Spleen (tissue), 7 donors: ENCODE results near the gene NSL1.

Experiments
- POLR2A ChIP-seq, 3 donors: fragments of 450-650 bp; IDR thresholded peaks; one replicate each; pipeline ENCODE4 v1.5.1; 2017; ENCODE audit warnings: antibody characterized with exemption in 3 of 3, mild to moderate bottlenecking in 1 of 3
- POLR2AphosphoS5 ChIP-seq, 3 donors: sonication (generic); formaldehyde crosslinking; IDR thresholded peaks; one replicate each; pipeline ENCODE4 v1.5.1; 2017; ENCODE audit warnings: antibody characterized with exemption in 3 of 3
- TF ChIP-seq, protein P1 (sequence below), 11 experiments: fragments of 200-600 bp in 7 of 11; fragments of 450-650 bp in 4 of 11; sonication (generic) in 4 of 11; IDR thresholded peaks in 8 of 11; conservative IDR thresholded peaks in 3 of 11; 1 replicate in 7 of 11; 2 replicates in 4 of 11; pipeline versions ENCODE4 v1.4.0 to v1.8.0; 2016 to 2021; ENCODE audit warnings: antibody characterized with exemption in 11 of 11, inconsistent platforms in 4 of 11, mild to moderate bottlenecking in 1 of 11
- donor health status: DM: no; HTN: no; CAD: no; lungs with moderate emphysema.
- donor health status: DM: no; HTN: no; CAD: no.
- donor health status: DM: no; HTN: no; CAD: no.

- TF ChIP-seq, protein P1, sequence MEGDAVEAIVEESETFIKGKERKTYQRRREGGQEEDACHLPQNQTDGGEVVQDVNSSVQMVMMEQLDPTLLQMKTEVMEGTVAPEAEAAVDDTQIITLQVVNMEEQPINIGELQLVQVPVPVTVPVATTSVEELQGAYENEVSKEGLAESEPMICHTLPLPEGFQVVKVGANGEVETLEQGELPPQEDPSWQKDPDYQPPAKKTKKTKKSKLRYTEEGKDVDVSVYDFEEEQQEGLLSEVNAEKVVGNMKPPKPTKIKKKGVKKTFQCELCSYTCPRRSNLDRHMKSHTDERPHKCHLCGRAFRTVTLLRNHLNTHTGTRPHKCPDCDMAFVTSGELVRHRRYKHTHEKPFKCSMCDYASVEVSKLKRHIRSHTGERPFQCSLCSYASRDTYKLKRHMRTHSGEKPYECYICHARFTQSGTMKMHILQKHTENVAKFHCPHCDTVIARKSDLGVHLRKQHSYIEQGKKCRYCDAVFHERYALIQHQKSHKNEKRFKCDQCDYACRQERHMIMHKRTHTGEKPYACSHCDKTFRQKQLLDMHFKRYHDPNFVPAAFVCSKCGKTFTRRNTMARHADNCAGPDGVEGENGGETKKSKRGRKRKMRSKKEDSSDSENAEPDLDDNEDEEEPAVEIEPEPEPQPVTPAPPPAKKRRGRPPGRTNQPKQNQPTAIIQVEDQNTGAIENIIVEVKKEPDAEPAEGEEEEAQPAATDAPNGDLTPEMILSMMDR (IDR thresholded peaks at IDR 0.05 in 8 of 11, conservative IDR thresholded peaks at IDR 0.05 in 3 of 11), result no peak
- TF ChIP-seq POLR2AphosphoS5 (IDR thresholded peaks at IDR 0.05) (no peak), POLR2A (IDR thresholded peaks at IDR 0.05) (no peak)
These were observed 36.8 kb upstream of the NSL1 start for GRCh38 chr1:212828395-212828794.
